Heart left ventricle (tissue), 16 donors: ENCODE results near the gene USP17L13. TPM values are rescaled to one million over a fixed set of nuclear protein-coding genes. Genes with fewer than 3 reads are reported as not detected.
"Not testable (repeated sequence)": the region's sequence is repeated elsewhere in the genome, so short reads cannot be mapped to it uniquely, and the experiment has no call there.

Experiments used
- ATAC-seq, 4 donors: fragments of 200-7000 bp; cut with Tn5 transposase; one replicate each; pipeline ENCODE4 v1.9.1; 2020 to 2022; ENCODE audit warnings: moderate library complexity in 4 of 4, mild to moderate bottlenecking in 3 of 4, moderate number of reproducible peaks in 1 of 4
- DNase-seq, 5 donors: peaks; one replicate each; pipeline ENCODE4 v3.0.0-alpha.2; 2020
- H3K27ac ChIP-seq, 12 donors: fragments of 200-600 bp; sonication (generic) in 4 of 12; one replicate each; pipeline versions ENCODE4 v1.5.0 to v1.8.0; 2016 to 2022; ENCODE audit warnings: mild to moderate bottlenecking in 2 of 12
- H3K27me3 ChIP-seq, 9 donors: fragments of 200-600 bp; sonication (generic) in 2 of 9; one replicate each; pipeline versions ENCODE4 v1.5.1 to v1.8.0; 2016 to 2022; ENCODE audit warnings: mild to moderate bottlenecking in 3 of 9
- H3K36me3 ChIP-seq, 9 donors: fragments of 200-600 bp; sonication (generic) in 2 of 9; one replicate each; pipeline versions ENCODE4 v1.5.0 to v1.8.0; 2018 to 2022; ENCODE audit warnings: mild to moderate bottlenecking in 2 of 9
- H3K4me1 ChIP-seq, 12 donors: fragments of 200-600 bp; sonication (generic) in 4 of 12; one replicate each; pipeline versions ENCODE4 v1.5.0 to v1.8.0; 2016 to 2022; ENCODE audit warnings: mild to moderate bottlenecking in 3 of 12
- H3K4me3 ChIP-seq, 12 donors: fragments of 200-600 bp; sonication (generic) in 4 of 12; one replicate each; pipeline versions ENCODE4 v1.5.0 to v1.8.0; 2017 to 2022; ENCODE audit warnings: mild to moderate bottlenecking in 9 of 12, moderate library complexity in 4 of 12
- H3K9me3 ChIP-seq, 12 donors: fragments of 200-600 bp; sonication (generic) in 4 of 12; one replicate each; pipeline versions ENCODE4 v1.5.0 to v1.8.0; 2016 to 2022; ENCODE audit warnings: mild to moderate bottlenecking in 1 of 12
- WGBS, 4 donors: extraction: QIAGEN DNeasy Blood & Tissue Kit in 2 of 4; methylation state at CpG; one replicate each; pipeline versions ENCODE4 v1.1.5 to v1.1.7; 2013 to 2018; 5-methylcytosine and 5-hydroxymethylcytosine counted together
- intact Hi-C, 10 donors: fragments of 100-400 bp; cut with DNase I; formaldehyde crosslinking; loops; one replicate each; pipeline versions ENCODE4 v1.11.1 to v1.14.2; 2022
- long read RNA-seq, 3 donors: library from polyadenylated mRNA; unstranded; transcript quantifications; one replicate each; pipeline ENCODE4 v2.0.0, GENCODE V29; 2020 to 2021
- polyA plus RNA-seq, 2 donors: library from polyadenylated mRNA; stranded (reverse); fragments of 200-250 nt; gene quantifications; one replicate each; pipeline ENCODE4 v1.2.3, GENCODE V29; 2013
- total RNA-seq, 9 donors: library from RNA; depleted of rRNA in 2 of 9; stranded (reverse); fragments of >200 nt in 2 of 9; fragmentation: NEBNext Ultra II Directional in 3 of 9; extraction: Animal tissue kit (Norgen Biotek cat#: 25700) in 3 of 9; gene quantifications; one replicate each; pipeline versions ENCODE4 v1.1.0 to v1.2.4, GENCODE V29; 2016 to 2023
- donor health status: ischemic (EF 13 %, LVEDD 7.1; RV severe dilation, severe dysfunction).
- donor health status: healthy with polysubstance abuse.
- donor health status: DM: no; HTN: yes; CAD: no.
- donor health status: DM: no; HTN: no; CAD: no.
- donor health status: ischemic (EF 25% LVEDD 6.9; RV normal size, moderate dysfunction).
- donor health status: ischemic (EF 25% LVEDD 5.7; RV mildly dilated, moderate dysfunction).
- donor health status: healthy.
- donor health status: DM: yes; HTN: yes; CAD: no.
- donor health status: ischemic (EF 35%, LVEDD 5.7; RV mildly dilated, moderate dysfunction).
- donor health status: nonischemic (EF 11% LVEDD 7.7; RV severe dilation, severe dysfunction).
- donor health status: DM: yes; HTN: yes; CAD: no.
- donor health status: PGD.
- donor health status: ischemic (EF 29% LVEDD 5.4; RV normal size, mild dysfunction).
- donor health status: nonischemic (EF 23%, LVEDD 6.1; RV moderate dilation, normal function).

USP17L13 gene
- total RNA-seq = not detected
- polyA plus RNA-seq = not detected
- long read RNA-seq, donor 1 = 0 reads
- long read RNA-seq, donor 2 = 0 reads
- long read RNA-seq, donor 3 = 0 reads

DNA sequence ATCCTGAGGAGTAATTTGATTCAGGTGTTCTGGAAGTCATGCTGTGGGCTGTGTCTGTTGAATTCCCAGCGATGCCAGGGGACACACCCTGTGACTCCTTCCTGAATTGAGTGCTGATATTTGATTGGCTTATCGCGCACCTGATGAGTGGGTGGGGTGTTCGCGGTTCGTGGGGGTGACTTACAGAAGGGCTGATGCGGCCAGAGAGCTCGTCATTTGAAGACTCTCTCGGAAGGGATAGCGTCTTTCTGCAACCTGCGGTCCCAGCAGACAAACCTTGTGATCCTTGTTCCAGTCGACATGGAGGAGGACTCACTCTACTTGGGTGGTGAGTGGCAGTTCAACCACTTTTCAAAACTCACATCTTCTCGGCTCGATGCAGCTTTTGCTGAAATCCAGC, at the start of gene USP17L13:
Gene USP17L13, plus strand, starts transcription at position 301 of the 400 bp plus-strand sequence. Its CDS starts 0 bp downstream, at position 301.
- H3K27me3 ChIP-seq, intact Hi-C loops, H3K4me1 ChIP-seq, H3K9me3 ChIP-seq, DNase-seq, ATAC-seq, H3K27ac ChIP-seq, H3K4me3 ChIP-seq, H3K36me3 ChIP-seq: not testable (repeated sequence)
- no CpG with 5 or more reads among the region's 14 CpGs for WGBS, 4 donors

- H3K27me3 ChIP-seq, H3K4me1 ChIP-seq, H3K27ac ChIP-seq, H3K36me3 ChIP-seq, ATAC-seq, intact Hi-C loops, H3K4me3 ChIP-seq, DNase-seq, H3K9me3 ChIP-seq: not testable (repeated sequence)
- 87 to 88% methylated on average over 4 to 12 of the region's 13 CpGs; no CpG with 5 or more reads in 2 of the 4 donors for WGBS, 4 donors
Observed at GRCh38 chr4:9210357-9210756, 14.3 kb upstream of the USP17L13 start, which contains the start of gene USP17L10. Gene USP17L10 (plus strand): TSS chr4:9210657. CDS start chr4:9210657, 0 bp downstream.

DNA sequence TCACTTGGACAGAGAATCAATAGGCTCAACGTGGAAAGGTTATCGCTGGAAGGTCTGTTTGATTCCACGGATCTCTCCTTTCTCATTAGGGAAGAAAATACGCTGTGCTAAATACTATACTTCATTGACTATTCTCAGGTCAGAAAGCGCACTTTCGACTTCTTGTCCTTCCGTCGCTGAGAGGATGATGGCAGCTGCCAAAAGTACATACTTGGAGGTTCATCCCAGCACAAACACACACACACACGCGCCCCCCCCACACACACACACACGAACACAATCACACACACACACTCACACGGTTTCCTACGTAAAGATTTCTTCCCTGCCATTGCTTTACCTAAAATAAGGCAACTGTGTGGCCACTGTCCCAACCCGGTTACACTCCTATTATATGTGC, 10.0 kb upstream of the USP17L13 start:
- intact Hi-C loops, H3K9me3 ChIP-seq, H3K27ac ChIP-seq, H3K4me1 ChIP-seq, H3K36me3 ChIP-seq, ATAC-seq, H3K4me3 ChIP-seq, H3K27me3 ChIP-seq: not testable (repeated sequence)
- peak in 2 of 5 donors; percentile 1 to 9 for DNase-seq
- WGBS, 4 donors = 67 to 82% (median 79%) methylated on average over 9 to 11 of the region's 14 CpGs

DNA sequence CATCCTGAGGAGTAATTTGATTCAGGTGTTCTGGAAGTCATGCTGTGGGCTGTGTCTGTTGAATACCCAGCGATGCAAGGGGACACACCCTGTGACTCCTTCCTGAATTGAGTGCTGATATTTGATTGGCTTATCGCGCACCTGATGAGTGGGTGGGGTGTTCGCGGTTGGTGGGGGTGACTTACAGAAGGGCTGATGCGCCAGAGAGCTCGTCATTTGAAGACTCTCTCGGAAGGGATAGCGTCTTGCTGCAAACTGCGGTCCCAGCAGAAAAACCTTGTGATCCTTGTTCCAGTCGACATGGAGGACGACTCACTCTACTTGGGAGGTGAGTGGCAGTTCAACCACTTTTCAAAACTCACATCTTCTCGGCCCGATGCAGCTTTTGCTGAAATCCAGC, 9.6 kb upstream of the USP17L13 start, which contains the start of gene USP17L11:
Gene USP17L11, plus strand, starts transcription at position 301 of the 400 bp plus-strand sequence. Its CDS starts 0 bp downstream, at position 301.
- not testable (repeated sequence) for ATAC-seq
- WGBS, 4 donors = 90 to 100% methylated on average over 1 to 12 of the region's 14 CpGs; no CpG with 5 or more reads in 2 of the 4 donors

GRCh38 chr4:9219852-9220251, 4.8 kb upstream of the USP17L13 start, which contains the start of gene USP17L12:
Gene USP17L12 (plus strand): TSS chr4:9220152. CDS start chr4:9220152, 0 bp downstream.
- DNase-seq, intact Hi-C loops, H3K27me3 ChIP-seq, H3K4me3 ChIP-seq, H3K36me3 ChIP-seq, H3K9me3 ChIP-seq, H3K27ac ChIP-seq, ATAC-seq, H3K4me1 ChIP-seq: not testable (repeated sequence)
- WGBS, 4 donors = no CpG with 5 or more reads among the region's 13 CpGs

More for the DNA sequence above, 9.6 kb upstream of the USP17L13 start, which contains the start of gene USP17L11:
- H3K4me1 ChIP-seq, H3K36me3 ChIP-seq, H3K9me3 ChIP-seq, H3K4me3 ChIP-seq, H3K27me3 ChIP-seq, intact Hi-C loops, DNase-seq, H3K27ac ChIP-seq: not testable (repeated sequence)

- 81 to 86% (median 83%) methylated on average over 5 to 6 of the region's 8 CpGs for WGBS, 4 donors
- H3K9me3 ChIP-seq, H3K4me3 ChIP-seq, ATAC-seq, H3K4me1 ChIP-seq, H3K36me3 ChIP-seq, intact Hi-C loops, H3K27me3 ChIP-seq, H3K27ac ChIP-seq: not testable (repeated sequence)
- peak in 1 of 5 donors; percentile 1 for DNase-seq
Observed at GRCh38 chr4:9230249-9230648, 5.6 kb downstream of the USP17L13 start.

GRCh38 chr4:9234085-9234484, 9.4 kb downstream of the USP17L13 start, which contains the start of gene USP17L15:
Gene USP17L15 (plus strand): TSS chr4:9234385. CDS start chr4:9234385, 0 bp downstream.
- intact Hi-C loops, ATAC-seq, DNase-seq, H3K9me3 ChIP-seq, H3K36me3 ChIP-seq, H3K27me3 ChIP-seq, H3K4me3 ChIP-seq, H3K27ac ChIP-seq, H3K4me1 ChIP-seq: not testable (repeated sequence)
- WGBS, 4 donors = no CpG with 5 or more reads among the region's 15 CpGs

DNA sequence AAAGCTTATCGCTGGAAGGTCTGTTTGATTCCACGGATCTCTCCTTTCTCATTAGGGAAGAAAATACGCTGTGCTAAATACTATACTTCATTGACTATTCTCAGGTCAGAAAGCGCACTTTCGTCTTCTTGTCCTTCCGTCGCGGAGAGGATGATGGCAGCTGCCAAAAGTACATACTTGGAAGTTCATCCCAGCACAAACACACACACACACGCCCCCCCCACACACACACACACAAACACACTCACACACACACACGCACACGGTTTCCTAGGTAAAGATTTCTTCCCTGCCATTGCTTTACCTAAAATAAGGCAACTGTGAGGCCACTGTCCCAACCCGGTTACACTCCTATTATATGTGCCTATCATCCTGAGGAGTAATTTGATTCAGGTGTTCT, 13.8 kb downstream of the USP17L13 start:
- DNase-seq = peak in 3 of 5 donors; percentile 5 to 70 (median 8)
- H3K9me3 ChIP-seq, intact Hi-C loops, H3K4me1 ChIP-seq, H3K4me3 ChIP-seq, H3K36me3 ChIP-seq, H3K27me3 ChIP-seq, ATAC-seq, H3K27ac ChIP-seq: not testable (repeated sequence)
- WGBS, 4 donors = 83% methylated on average over 11 of the region's 12 CpGs; no CpG with 5 or more reads in 2 of the 4 donors

- H3K27ac ChIP-seq, H3K4me3 ChIP-seq, H3K4me1 ChIP-seq, H3K27me3 ChIP-seq, DNase-seq, ATAC-seq, H3K9me3 ChIP-seq, intact Hi-C loops, H3K36me3 ChIP-seq: not testable (repeated sequence)
- WGBS, 4 donors = 79 to 91% (median 88%) methylated on average over 5 to 10 of the region's 14 CpGs
Observed at GRCh38 chr4:9243579-9243978, 18.9 kb downstream of the USP17L13 start, which contains the start of gene USP17L17. Gene USP17L17 (plus strand): TSS chr4:9243879. CDS start chr4:9243879, 0 bp downstream.

DNA sequence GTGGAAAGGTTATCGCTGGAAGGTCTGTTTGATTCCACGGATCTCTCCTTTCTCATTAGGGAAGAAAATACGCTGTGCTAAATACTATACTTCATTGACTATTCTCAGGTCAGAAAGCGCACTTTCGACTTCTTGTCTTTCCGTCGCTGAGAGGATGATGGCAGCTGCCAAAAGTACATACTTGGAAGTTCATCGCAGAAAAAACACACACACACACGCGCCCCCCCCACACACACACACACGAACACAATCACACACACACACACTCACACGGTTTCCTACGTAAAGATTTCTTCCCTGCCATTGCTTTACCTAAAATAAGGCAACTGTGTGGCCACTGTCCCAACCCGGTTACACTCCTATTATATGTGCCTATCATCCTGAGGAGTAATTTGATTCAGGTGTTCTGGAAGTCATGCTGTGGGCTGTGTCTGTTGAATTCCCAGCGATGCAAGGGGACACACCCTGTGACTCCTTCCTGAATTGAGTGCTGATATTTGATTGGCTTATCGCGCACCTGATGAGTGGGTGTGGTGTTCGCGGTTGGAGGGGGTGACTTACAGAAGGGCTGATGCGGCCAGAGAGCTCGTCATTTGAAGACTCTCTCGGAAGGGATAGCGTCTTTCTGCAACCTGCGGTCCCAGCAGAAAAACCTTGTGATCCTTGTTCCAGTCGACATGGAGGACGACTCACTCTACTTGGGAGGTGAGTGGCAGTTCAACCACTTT, 23.4 kb downstream of the USP17L13 start, which contains the start of gene USP17L18:
Gene USP17L18, plus strand, starts transcription at position 678 of the 728 bp plus-strand sequence. Its CDS starts 0 bp downstream, at position 678.
- H3K27ac ChIP-seq, ATAC-seq, intact Hi-C loops, H3K4me3 ChIP-seq, H3K27me3 ChIP-seq, H3K9me3 ChIP-seq, H3K4me1 ChIP-seq, H3K36me3 ChIP-seq: not testable (repeated sequence)
- DNase-seq = peak in 1 of 5 donors; percentile 5
- 80 to 92% (median 90%) methylated on average over 10 to 20 of the region's 26 CpGs for WGBS, 4 donors

GRCh38 chr4:9253078-9253477, 28.4 kb downstream of the USP17L13 start, which contains the start of gene USP17L19:
Gene USP17L19 (plus strand): TSS chr4:9253378. CDS start chr4:9253378, 0 bp downstream.
- intact Hi-C loops, H3K36me3 ChIP-seq, H3K27me3 ChIP-seq, H3K27ac ChIP-seq, H3K4me1 ChIP-seq, H3K9me3 ChIP-seq, H3K4me3 ChIP-seq, DNase-seq, ATAC-seq: not testable (repeated sequence)
- WGBS, 4 donors = no CpG with 5 or more reads among the region's 13 CpGs
